Measurements from ENCODE around the gene YTHDF2. TPM values are rescaled to one million over a fixed set of nuclear protein-coding genes. Genes with fewer than 3 reads are reported as not detected.
"Not testable (repeated sequence)": the region's sequence is repeated elsewhere in the genome, so short reads cannot be mapped to it uniquely, and the experiment has no call there.

YTHDF2 gene
- total RNA-seq, 1 experiment from 2014 or later: 52.5 TPM

GRCh38 chr1:28721927-28722326, 14.8 kb upstream of the YTHDF2 start:
- H3K9ac ChIP-seq (ENCODE audit: low read length); H3K27me3 ChIP-seq (ENCODE audit: low read length); H2AFZ ChIP-seq (ENCODE audit: low read length); H3K9me3 ChIP-seq (ENCODE audit: low read length); H3K4me1 ChIP-seq (ENCODE audit: low read length); DNase-seq; H3K9me2 ChIP-seq (replicated peaks; ENCODE audit: insufficient read depth, low read length); H3K36me3 ChIP-seq (ENCODE audit: insufficient read depth, low read length); H4K20me1 ChIP-seq (ENCODE audit: insufficient read depth, low read depth, low read length); H3K79me2 ChIP-seq (ENCODE audit: low read length); H3K4me3 ChIP-seq (ENCODE audit: low read length); H3K27ac ChIP-seq (ENCODE audit: low read length); H3K4me2 ChIP-seq (ENCODE audit: low read depth, low read length, poor library complexity, severe bottlenecking): not testable (repeated sequence)

GRCh38 chr1:28725365-28725764, 11.4 kb upstream of the YTHDF2 start:
- not testable (repeated sequence) for H2AFZ ChIP-seq (ENCODE audit: low read length); H3K4me2 ChIP-seq (ENCODE audit: low read depth, low read length, poor library complexity, severe bottlenecking); H3K27ac ChIP-seq (ENCODE audit: low read length); H3K79me2 ChIP-seq (ENCODE audit: low read length); H3K9me3 ChIP-seq (ENCODE audit: low read length); DNase-seq; H3K36me3 ChIP-seq (ENCODE audit: insufficient read depth, low read length); H3K4me3 ChIP-seq (ENCODE audit: low read length); H4K20me1 ChIP-seq (ENCODE audit: insufficient read depth, low read depth, low read length); H3K4me1 ChIP-seq (ENCODE audit: low read length); H3K9me2 ChIP-seq (replicated peaks; ENCODE audit: insufficient read depth, low read length); H3K27me3 ChIP-seq (ENCODE audit: low read length); H3K9ac ChIP-seq (ENCODE audit: low read length)

- H3K9me3 ChIP-seq (ENCODE audit: low read length): no peaks in the 10 kb centered on the region
- H3K9me2 ChIP-seq (replicated peaks; ENCODE audit: insufficient read depth, low read length): no peaks in the 10 kb centered on the region
- H3K4me3 ChIP-seq (ENCODE audit: low read length): peak overlapping the region; percentile 82
- H3K9ac ChIP-seq (ENCODE audit: low read length): peak overlapping the region; percentile 95
- no peaks in the 10 kb centered on the region for H3K27me3 ChIP-seq (ENCODE audit: low read length)
- H3K4me2 ChIP-seq (ENCODE audit: low read depth, low read length, poor library complexity, severe bottlenecking): peak overlapping the region; percentile 81
- peak overlapping the region; percentile 69 for H3K27ac ChIP-seq (ENCODE audit: low read length)
- H2AFZ ChIP-seq (ENCODE audit: low read length): peak overlapping the region; percentile 79
- H4K20me1 ChIP-seq (ENCODE audit: insufficient read depth, low read depth, low read length): peaks cover 24% of the 10 kb centered on the region
- peaks cover 42% of the 10 kb centered on the region for H3K79me2 ChIP-seq (ENCODE audit: low read length)
- peaks cover 28% of the 10 kb centered on the region for H3K4me1 ChIP-seq (ENCODE audit: low read length)
- peaks cover 22% of the 10 kb centered on the region; the same call in 1 of the 2 replicates for H3K36me3 ChIP-seq (ENCODE audit: insufficient read depth, low read length)
- no peak for DNase-seq
These were observed 735 bp upstream of the YTHDF2 start for GRCh38 chr1:28735961-28736449.

- H3K27me3 ChIP-seq (ENCODE audit: low read length): no peaks in the 10 kb centered on the region
- H3K9me2 ChIP-seq (replicated peaks; ENCODE audit: insufficient read depth, low read length): no peaks in the 10 kb centered on the region
- peaks cover 28% of the 10 kb centered on the region for H3K4me1 ChIP-seq (ENCODE audit: low read length)
- no peak overlapping the region for H2AFZ ChIP-seq (ENCODE audit: low read length)
- peaks cover 39% of the 10 kb centered on the region for H4K20me1 ChIP-seq (ENCODE audit: insufficient read depth, low read depth, low read length)
- peak overlapping the region; percentile 77 for H3K27ac ChIP-seq (ENCODE audit: low read length)
- H3K36me3 ChIP-seq (ENCODE audit: insufficient read depth, low read length): peaks cover 36% of the 10 kb centered on the region
- peak overlapping the region; percentile 82 for H3K4me3 ChIP-seq (ENCODE audit: low read length)
- peaks cover 57% of the 10 kb centered on the region for H3K79me2 ChIP-seq (ENCODE audit: low read length)
- peak; percentile 75 for DNase-seq
- H3K4me2 ChIP-seq (ENCODE audit: low read depth, low read length, poor library complexity, severe bottlenecking): peak overlapping the region; percentile 81
- peak overlapping the region; percentile 95 for H3K9ac ChIP-seq (ENCODE audit: low read length)
- H3K9me3 ChIP-seq (ENCODE audit: low read length): no peaks in the 10 kb centered on the region
These were observed 780 bp downstream of the YTHDF2 start for GRCh38 chr1:28737307-28738132.

GRCh38 chr1:28740118-28740517, 3.4 kb downstream of the YTHDF2 start:
- Histone ChIP-seq H3K4me2 (ENCODE audit: low read depth, low read length, poor library complexity, severe bottlenecking) (no peak overlapping the region), H3K36me3 (ENCODE audit: insufficient read depth, low read length) (peaks cover 58% of the 10 kb centered on the region), H3K27ac (ENCODE audit: low read length) (no peak overlapping the region), H4K20me1 (ENCODE audit: insufficient read depth, low read depth, low read length) (peaks cover 57% of the 10 kb centered on the region), H3K4me1 (ENCODE audit: low read length) (peaks cover 30% of the 10 kb centered on the region), H2AFZ (ENCODE audit: low read length) (no peak overlapping the region), H3K9me2 (replicated peaks; ENCODE audit: insufficient read depth, low read length) (no peaks in the 10 kb centered on the region), H3K27me3 (ENCODE audit: low read length) (no peaks in the 10 kb centered on the region), H3K79me2 (ENCODE audit: low read length) (peaks cover 83% of the 10 kb centered on the region), H3K4me3 (ENCODE audit: low read length) (no peak overlapping the region), H3K9ac (ENCODE audit: low read length) (no peak overlapping the region), H3K9me3 (ENCODE audit: low read length) (no peaks in the 10 kb centered on the region)
- DNase-seq: no peak

GRCh38 chr1:28744184-28744583, 7.4 kb downstream of the YTHDF2 start:
- no peak overlapping the region for H3K27ac ChIP-seq (ENCODE audit: low read length)
- H3K9me3 ChIP-seq (ENCODE audit: low read length): no peaks in the 10 kb centered on the region
- H3K4me1 ChIP-seq (ENCODE audit: low read length): peaks cover 17% of the 10 kb centered on the region
- peaks cover 73% of the 10 kb centered on the region for H4K20me1 ChIP-seq (ENCODE audit: insufficient read depth, low read depth, low read length)
- H3K4me2 ChIP-seq (ENCODE audit: low read depth, low read length, poor library complexity, severe bottlenecking): no peak overlapping the region
- H3K9ac ChIP-seq (ENCODE audit: low read length): no peak overlapping the region
- peaks cover 100% of the 10 kb centered on the region for H3K79me2 ChIP-seq (ENCODE audit: low read length)
- peaks cover 78% of the 10 kb centered on the region for H3K36me3 ChIP-seq (ENCODE audit: insufficient read depth, low read length)
- no peak overlapping the region for H3K4me3 ChIP-seq (ENCODE audit: low read length)
- DNase-seq: no peak
- no peaks in the 10 kb centered on the region for H3K27me3 ChIP-seq (ENCODE audit: low read length)
- no peak overlapping the region for H2AFZ ChIP-seq (ENCODE audit: low read length)
- H3K9me2 ChIP-seq (replicated peaks; ENCODE audit: insufficient read depth, low read length): no peaks in the 10 kb centered on the region

GRCh38 chr1:28745653-28746173, 9.0 kb downstream of the YTHDF2 start:
- Histone ChIP-seq H4K20me1 (ENCODE audit: insufficient read depth, low read depth, low read length) (peaks cover 69% of the 10 kb centered on the region), H3K9ac (ENCODE audit: low read length) (no peak overlapping the region), H3K27ac (ENCODE audit: low read length) (no peak overlapping the region), H3K9me2 (replicated peaks; ENCODE audit: insufficient read depth, low read length) (no peaks in the 10 kb centered on the region), H3K79me2 (ENCODE audit: low read length) (peaks cover 100% of the 10 kb centered on the region), H3K4me3 (ENCODE audit: low read length) (no peak overlapping the region), H3K27me3 (ENCODE audit: low read length) (no peaks in the 10 kb centered on the region), H3K4me2 (ENCODE audit: low read depth, low read length, poor library complexity, severe bottlenecking) (no peak overlapping the region), H3K4me1 (ENCODE audit: low read length) (peaks cover 10% of the 10 kb centered on the region; the same call in 1 of the 2 replicates), H3K9me3 (ENCODE audit: low read length) (no peaks in the 10 kb centered on the region), H3K36me3 (ENCODE audit: insufficient read depth, low read length) (peaks cover 74% of the 10 kb centered on the region), H2AFZ (ENCODE audit: low read length) (no peak overlapping the region)
- DNase-seq: no peak

GRCh38 chr1:28750330-28750729, 13.6 kb downstream of the YTHDF2 start:
- H3K4me3 ChIP-seq (ENCODE audit: low read length): no peak overlapping the region
- no peak overlapping the region for H3K9ac ChIP-seq (ENCODE audit: low read length)
- no peaks in the 10 kb centered on the region for H3K9me2 ChIP-seq (replicated peaks; ENCODE audit: insufficient read depth, low read length)
- no peak for DNase-seq
- H3K27ac ChIP-seq (ENCODE audit: low read length): no peak overlapping the region
- H2AFZ ChIP-seq (ENCODE audit: low read length): no peak overlapping the region
- H3K79me2 ChIP-seq (ENCODE audit: low read length): peaks cover 100% of the 10 kb centered on the region
- peaks cover 8% of the 10 kb centered on the region; the same call in 1 of the 2 replicates for H3K4me1 ChIP-seq (ENCODE audit: low read length)
- H3K27me3 ChIP-seq (ENCODE audit: low read length): no peaks in the 10 kb centered on the region
- no peak overlapping the region for H3K4me2 ChIP-seq (ENCODE audit: low read depth, low read length, poor library complexity, severe bottlenecking)
- peaks cover 66% of the 10 kb centered on the region for H4K20me1 ChIP-seq (ENCODE audit: insufficient read depth, low read depth, low read length)
- no peaks in the 10 kb centered on the region for H3K9me3 ChIP-seq (ENCODE audit: low read length)
- H3K36me3 ChIP-seq (ENCODE audit: insufficient read depth, low read length): peaks cover 48% of the 10 kb centered on the region

Measured in Karpas-422 (cell line).